Measurements from ENCODE around the gene BMAL1. TPM values are rescaled to one million over a fixed set of nuclear protein-coding genes. Genes with fewer than 3 reads are reported as not detected.

The BMAL1 gene
- total RNA-seq, 4 donors from 2014 or later = 19.4 to 87.5 (median 39.7) TPM

- Histone ChIP-seq H3K9me3 (no peaks in the 10 kb centered on the region), H3K4me3 (no peak overlapping the region), H3K36me3 (peaks cover 0 to 47% (median 0%) of the 10 kb centered on the region in 3 donors), H3K4me1 (no peaks in the 10 kb centered on the region), H3K27ac (no peak overlapping the region), H3K27me3 (no peaks in the 10 kb centered on the region)
- DNase-seq = no peak
- TF ChIP-seq POLR2A (IDR thresholded peaks at IDR 0.05) = no peak
- TF ChIP-seq CTCF (IDR thresholded peaks at IDR 0.05) = peak in 3 of 6 experiments; percentile 10 to 36 (median 16)
These were observed 76.7 kb downstream of the BMAL1 start for GRCh38 chr11:13354335-13354734.

- TF ChIP-seq CTCF (IDR thresholded peaks at IDR 0.05) (no peak), POLR2A (IDR thresholded peaks at IDR 0.05) (no peak)
- no peak overlapping the region for H3K4me3 ChIP-seq
- H3K4me1 ChIP-seq = no peaks in the 10 kb centered on the region
- DNase-seq = no peak
- H3K27ac ChIP-seq = no peak overlapping the region
- H3K9me3 ChIP-seq = no peaks in the 10 kb centered on the region
- peaks cover 0 to 55% (median 0%) of the 10 kb centered on the region in 3 donors for H3K36me3 ChIP-seq
- no peaks in the 10 kb centered on the region for H3K27me3 ChIP-seq
These were observed 77.6 kb downstream of the BMAL1 start for GRCh38 chr11:13355191-13355590.

GRCh38 chr11:13357232-13357631, 79.6 kb downstream of the BMAL1 start:
- H3K27ac ChIP-seq = no peak overlapping the region
- no peak overlapping the region for H3K4me3 ChIP-seq
- TF ChIP-seq POLR2A (IDR thresholded peaks at IDR 0.05) = no peak
- TF ChIP-seq CTCF (IDR thresholded peaks at IDR 0.05) = no peak
- no peaks in the 10 kb centered on the region for H3K9me3 ChIP-seq
- no peak for DNase-seq
- H3K27me3 ChIP-seq = no peaks in the 10 kb centered on the region
- H3K4me1 ChIP-seq = no peaks in the 10 kb centered on the region
- peaks cover 0 to 73% (median 0%) of the 10 kb centered on the region in 3 donors for H3K36me3 ChIP-seq

- peaks cover 0 to 80% (median 0%) of the 10 kb centered on the region in 3 donors for H3K36me3 ChIP-seq
- TF ChIP-seq CTCF (IDR thresholded peaks at IDR 0.05) = no peak
- TF ChIP-seq POLR2A (IDR thresholded peaks at IDR 0.05) = no peak
- no peak overlapping the region for H3K27ac ChIP-seq
- H3K9me3 ChIP-seq = no peaks in the 10 kb centered on the region
- DNase-seq = no peak
- H3K27me3 ChIP-seq = no peaks in the 10 kb centered on the region
- H3K4me1 ChIP-seq = no peaks in the 10 kb centered on the region
- H3K4me3 ChIP-seq = no peak overlapping the region
These were observed 81.1 kb downstream of the BMAL1 start for GRCh38 chr11:13358596-13359270.

- Histone ChIP-seq H3K4me3 (no peak overlapping the region), H3K9me3 (no peaks in the 10 kb centered on the region), H3K27ac (no peak overlapping the region), H3K4me1 (no peaks in the 10 kb centered on the region), H3K27me3 (no peaks in the 10 kb centered on the region), H3K36me3 (peaks cover 0 to 83% (median 0%) of the 10 kb centered on the region in 3 donors)
- DNase-seq = no peak
- TF ChIP-seq CTCF (IDR thresholded peaks at IDR 0.05) = no peak
These were observed 85.1 kb downstream of the BMAL1 start for GRCh38 chr11:13362596-13363109.

Measured in Peyer's patch (tissue), 4 donors.